GM21447 (cell line): ENCODE measurements around the gene PITPNC1.

Source experiments
- ATAC-seq: cut with Tn5 transposase; IDR thresholded peaks from one replicate; pipeline ENCODE4 v1.9.1; 2021; ENCODE audit not compliant: unreplicated experiment

Gene PITPNC1

DNA sequence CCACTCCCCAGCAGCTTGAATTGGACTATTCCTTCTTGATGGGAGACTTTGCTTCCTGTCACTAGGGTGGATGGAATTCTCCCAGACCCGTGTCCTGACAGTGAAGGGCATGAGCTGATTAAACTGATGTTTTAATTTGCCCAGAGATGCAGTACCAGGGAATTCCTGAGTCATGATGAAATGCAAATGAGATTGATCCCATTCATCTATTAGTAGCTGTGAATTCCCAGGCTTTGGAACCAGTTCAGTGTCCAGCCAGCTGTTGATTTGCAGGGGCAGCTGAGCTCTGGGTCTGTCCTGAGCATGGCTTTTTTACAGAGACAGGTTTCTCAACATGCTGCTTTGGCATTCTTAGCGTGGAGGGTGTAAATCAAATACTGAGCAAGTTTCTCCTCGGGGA lies 157.9 kb downstream of the PITPNC1 start:
- no peak for ATAC-seq

DNA sequence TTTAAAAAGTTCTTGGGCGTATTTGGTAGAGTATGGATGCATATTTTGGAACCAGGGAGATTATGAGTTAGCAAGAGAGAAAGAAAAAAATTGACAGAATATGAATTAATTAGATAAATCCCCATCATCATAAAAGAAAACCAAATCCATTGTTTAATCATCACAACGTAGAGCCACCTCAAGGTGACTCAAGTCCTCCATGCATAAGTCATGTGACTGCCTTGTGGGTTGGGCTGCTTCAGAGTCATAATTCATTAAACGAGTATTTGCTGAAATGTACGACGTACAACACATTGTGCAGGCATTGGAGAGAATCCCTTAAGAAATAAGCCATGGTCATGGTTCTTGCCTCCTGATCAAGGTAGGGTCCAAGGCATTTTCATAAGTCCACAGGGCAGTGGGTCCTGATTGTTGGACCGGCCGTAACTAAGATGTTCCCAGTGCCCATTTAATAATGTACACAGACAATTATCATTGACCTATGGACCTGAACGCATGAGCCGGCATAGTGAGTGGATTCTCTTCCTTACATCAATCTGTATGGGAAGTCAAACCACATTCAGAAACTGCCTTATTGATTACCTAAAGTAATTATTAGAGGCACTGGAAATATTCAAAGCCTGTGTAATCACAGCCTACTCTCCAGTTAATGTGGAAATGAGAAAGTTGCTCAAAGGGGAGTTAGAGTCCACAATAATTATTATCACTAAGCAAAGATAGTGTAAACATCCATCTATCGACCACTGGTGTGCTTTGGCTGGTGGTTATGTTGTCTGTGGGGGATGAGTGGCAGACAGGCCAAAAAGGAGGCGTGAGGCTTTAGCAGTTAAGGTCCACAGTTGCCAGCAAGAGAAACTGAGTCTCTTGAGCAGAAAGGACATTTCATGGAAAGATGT lies 165.4 kb downstream of the PITPNC1 start:
- no peak for ATAC-seq

DNA sequence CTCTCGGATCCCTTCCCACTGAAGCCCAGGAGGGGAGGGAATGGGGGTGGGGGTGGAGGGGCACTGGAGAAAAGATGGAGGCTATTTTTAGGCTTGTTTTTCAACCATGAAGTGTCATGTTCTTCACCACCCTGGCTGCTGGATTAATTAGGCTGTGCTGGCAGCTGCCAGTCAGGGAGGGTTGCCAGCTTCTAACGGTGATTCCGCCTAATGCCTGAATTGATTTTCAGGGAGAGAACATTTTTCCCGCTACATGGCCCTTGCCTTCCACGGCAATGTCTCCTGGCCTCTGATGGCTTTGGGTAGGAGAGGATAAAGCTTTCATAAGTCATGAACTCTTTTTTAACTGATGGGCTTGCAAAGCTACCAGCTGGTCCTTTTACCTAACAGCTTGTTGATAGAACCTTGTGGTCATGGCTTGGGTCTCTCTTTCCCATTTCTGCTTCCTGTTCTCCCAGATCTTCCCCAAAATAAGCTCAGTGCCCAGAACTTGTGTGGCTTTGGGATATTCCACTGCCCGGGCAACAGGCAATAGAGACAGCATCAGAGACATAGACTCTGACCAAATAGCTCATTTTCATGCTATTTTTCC lies 167.4 kb downstream of the PITPNC1 start:
- ATAC-seq = no peak

DNA sequence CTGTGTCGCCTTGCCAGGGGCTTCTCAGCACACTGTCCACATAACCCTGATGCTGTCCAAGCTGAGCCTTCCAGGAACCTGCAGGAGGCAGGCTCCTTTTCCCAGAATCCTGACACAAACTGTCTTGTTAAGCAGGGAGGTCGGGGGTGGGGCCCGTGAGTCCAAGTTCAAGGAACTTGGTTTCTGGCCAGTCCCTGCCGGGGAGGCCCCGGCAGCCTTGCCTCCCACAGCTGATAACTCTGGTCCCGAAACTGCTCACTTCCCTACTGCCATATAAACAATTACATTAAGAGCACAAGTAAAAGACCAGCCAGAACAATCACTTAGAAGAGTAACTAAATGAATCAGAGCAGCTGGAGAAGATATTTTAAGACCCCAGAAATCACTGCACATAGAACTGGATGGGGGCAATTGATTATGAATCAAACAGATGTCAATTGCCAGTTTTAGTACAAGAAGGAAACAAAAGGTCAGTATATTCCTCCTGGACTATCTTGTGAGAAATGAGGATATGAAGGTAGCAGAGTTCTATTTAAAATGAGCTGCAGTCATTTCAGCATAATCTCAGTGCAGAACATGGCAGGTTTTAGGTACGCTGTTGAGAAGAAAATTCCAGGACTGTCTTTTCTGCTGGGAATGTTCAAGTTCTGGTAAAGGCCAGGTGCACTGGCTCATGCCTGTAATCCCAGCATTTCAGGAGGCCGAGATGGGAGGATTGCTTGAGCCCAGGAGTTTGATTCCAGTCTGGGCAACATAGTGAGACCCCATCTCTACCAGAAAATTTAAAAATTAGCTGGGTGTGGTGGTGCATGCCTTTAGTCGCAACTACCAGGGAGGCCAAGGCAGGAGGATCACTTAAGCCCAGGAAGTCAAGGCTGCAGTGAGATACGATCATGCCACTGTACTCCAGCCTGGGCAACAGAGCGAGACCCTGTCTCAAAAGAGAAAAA lies 169.8 kb downstream of the PITPNC1 start:
- ATAC-seq = peak; percentile 97

DNA sequence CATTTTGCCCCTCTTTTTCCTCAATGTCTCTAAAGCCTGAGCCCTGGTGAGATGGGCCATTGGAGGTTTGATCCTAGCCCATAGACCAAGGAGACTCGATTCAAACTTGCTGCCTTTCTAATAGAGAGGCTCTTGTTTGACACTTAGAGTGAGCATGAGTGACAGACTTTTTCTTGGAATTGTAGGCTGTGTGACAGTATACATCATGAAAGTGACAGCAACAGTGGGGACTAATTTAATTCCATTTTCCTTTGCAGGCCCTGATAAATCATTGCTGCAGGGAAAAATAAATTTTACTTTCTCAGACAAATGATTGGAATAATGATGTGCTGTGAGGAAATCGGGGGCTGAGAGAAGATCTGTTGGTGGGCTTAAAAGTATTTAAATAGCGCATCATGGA lies 171.6 kb downstream of the PITPNC1 start:
- no peak for ATAC-seq

DNA sequence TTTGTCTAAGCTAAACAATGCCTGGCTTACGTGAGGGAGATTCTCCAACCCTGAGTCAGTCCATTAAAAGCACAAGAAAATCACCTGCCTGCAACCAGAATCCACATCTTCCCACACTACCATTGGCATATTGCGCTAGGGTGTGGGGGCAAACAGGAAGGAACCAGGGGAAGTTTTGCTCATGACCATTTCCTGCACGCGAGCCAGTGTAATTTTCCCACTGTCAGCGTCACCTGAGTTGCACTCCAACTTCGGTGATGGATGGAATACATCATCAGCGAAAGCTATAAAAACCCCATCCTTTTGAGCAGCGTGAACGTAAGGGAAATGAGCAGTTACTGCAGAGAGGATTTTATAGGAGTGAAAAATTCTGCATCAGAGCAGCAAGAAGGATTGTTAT lies 172.7 kb downstream of the PITPNC1 start:
- no peak for ATAC-seq

DNA sequence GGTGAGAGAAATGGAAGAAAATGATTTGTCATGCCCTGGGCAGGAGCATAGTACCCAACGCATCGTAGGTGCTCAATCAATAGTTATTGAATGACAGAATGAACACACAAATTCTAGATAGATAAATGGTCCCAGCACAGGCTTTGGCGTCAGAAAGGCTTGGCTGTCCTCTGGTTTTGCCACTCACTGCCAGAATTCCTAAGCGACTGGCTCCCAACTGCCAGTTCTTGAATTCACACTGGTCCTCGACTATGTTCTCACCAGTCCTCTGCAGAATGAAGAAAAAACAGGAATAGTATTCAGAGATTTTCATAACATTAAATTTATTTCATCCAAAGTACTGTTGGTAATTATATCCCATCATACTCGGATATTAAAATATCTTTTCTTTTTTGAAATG lies 177.6 kb downstream of the PITPNC1 start:
- no peak for ATAC-seq

DNA sequence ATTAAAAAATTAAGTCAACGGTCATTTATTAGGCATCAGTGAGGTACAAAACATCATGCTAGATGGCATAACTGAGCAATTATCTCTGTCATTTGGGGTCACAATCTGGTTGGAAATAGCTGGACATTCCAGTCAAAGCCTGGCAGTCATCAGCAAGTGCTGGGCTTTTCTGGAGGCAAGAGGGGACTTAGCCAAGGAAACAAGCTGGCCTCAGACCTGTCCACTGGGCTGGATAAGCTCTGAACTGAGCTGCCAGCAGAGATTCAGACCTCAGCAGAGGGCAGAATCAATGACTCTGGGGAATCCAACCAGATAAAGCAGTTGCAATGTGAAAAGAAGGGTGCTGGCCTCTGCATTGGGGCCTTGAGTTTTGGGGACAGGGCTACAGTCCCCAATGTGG lies 178.8 kb downstream of the PITPNC1 start:
- ATAC-seq = no peak

DNA sequence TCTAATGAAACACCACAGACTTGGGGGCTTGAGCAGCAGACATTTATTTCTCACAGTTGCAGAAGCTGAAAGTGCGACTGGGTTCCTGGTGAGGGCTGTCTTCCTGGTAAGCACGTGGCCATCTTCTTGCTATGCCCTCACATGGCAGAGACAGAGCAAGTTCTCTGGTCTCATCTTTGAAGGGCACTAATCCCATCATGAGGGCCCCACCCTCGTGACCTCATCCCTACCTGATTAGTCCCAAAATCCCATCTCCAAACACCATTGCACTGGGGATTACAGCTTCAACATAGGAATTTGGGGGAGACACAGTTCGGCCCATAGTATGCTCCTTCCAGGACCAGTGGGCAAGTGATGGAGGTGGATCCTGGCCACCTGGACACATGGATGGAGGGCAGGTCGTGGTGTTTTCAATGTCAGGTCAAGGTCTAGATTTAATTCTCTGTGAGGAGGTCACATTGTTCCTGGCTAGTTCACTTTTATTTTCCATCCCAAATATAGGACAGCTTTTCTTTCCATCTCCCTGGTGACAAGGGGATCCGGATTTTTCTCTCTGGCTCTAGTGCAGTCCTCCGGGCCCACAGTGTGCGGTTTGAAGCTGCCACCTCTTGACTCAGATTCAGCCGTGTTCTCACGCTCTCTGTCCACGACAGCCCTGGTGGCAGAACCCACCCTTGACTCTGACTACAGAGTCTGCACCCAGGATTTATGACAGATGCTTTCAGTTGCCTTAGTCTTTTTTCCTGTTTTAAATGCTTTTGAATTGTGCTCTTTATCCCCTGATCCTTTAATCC lies 180.2 kb downstream of the PITPNC1 start:
- ATAC-seq = no peak

DNA sequence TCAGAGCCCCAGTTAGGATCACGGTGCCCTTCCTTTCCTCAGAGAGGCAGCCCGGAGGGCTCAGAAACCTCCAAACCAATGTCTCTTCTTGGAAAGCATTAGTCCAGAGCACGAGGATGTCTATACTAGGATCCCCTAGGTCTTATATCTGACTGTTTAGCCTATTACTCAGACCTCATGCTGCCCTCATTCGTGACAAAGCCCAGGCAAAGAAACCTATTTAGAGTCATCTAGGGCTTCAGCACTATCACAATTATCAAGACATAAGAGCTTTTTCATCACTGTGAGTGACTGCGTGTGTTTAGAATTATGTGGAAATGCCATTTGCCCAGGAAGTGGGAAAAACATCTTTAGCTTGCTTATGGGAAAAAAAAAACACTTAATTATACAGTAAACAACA lies 180.8 kb downstream of the PITPNC1 start:
- no peak for ATAC-seq

DNA sequence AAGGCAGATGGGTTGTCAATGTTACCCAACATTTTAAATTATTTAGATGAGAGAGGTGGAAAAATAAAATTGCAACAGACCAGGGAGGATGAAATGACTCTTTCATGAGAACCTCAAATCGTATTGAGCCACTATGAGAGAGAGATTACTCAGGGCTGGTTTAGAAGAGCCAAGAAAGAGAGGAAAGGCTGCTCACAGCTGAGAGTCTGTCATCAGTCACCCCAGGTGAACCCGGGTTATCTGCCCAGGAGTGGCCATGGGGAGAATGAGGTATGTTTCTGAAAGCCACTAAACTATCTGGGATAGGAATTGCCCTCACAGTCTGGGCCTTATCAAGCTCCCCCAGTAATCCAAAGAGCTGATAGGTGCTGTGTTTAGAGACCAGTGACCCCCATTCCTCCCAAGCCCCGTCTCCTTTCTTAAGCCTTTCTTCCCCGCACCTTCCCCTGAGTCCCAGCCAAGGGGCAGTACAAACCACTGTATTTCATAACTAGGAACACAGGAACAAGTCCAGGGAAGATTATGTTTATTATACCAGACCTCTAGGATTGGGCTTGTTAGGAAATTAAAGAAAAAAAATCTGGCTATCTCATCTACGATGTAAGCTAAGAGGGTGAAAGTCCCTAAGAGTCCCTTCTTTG lies 181.8 kb downstream of the PITPNC1 start:
- ATAC-seq = no peak

DNA sequence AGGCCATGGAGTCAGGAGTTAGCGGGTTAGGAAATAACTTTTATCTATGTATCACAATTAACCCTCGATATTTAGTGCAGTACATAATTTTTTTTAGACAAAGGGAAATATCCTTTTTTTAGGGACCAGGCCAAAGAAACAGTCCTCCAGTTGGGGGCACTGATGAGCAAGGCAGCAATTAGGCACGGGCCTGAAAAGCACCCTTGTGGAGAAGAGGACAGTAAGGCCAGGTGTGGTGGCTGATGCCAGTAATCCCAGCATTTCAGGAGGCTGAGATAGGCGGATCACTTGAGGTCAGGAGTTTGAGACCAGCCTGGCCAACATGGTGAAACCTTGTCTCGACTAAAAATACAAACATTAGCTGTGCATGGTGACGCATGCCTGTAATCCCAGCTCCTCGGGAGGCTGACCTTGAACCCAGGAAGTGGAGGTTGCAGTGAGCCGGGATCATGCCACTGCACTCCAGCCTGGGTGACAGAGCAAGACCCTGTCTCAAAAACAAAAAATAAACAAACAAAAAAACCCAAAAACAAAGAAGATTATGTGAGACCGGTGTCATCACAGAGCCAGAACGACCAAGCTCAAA lies 182.4 kb downstream of the PITPNC1 start:
- no peak for ATAC-seq

DNA sequence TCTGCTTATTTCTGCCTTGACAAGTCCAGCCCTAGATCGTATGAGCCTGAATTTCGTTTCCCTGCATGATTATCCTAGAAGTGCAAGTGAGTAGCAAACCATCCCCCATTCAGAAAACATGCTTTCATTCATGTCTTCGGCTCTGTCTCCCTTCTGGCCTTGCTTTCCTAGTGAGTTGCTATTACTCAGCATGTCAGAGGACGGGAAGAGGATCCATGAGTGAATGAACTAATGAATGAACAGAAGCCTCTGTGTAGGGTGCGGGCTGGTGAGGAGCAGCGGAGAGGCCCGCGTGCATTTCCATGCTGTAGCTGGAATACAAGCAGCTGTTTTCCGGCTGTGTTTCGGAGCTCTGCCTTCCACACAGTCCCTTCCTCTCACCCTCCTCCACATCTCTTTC lies 184.9 kb downstream of the PITPNC1 start:
- ATAC-seq = no peak

DNA sequence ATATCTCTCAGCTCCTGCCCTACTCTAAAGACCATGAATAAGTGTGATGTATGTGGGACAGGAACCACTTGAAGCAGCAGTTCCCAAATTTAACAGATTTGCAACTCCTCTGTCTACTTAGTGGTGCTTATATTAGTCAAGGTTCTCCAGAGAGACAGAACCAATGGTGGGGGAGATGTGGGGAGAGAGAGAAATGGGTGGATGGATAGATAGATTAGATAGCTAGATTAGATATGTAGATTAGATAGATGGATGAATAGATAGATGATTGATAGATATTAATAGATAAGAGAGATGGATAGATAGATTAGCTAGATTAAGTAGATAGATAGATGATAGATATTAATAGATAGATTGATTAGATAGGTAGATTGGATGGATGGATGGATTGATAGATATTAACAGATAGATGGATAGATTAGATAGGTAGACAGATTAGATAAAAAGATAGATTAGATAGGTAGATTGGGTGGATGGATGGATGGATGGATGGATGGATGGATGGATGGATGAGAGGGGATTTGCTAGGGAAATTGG lies 186.7 kb downstream of the PITPNC1 start:
- no peak for ATAC-seq

DNA sequence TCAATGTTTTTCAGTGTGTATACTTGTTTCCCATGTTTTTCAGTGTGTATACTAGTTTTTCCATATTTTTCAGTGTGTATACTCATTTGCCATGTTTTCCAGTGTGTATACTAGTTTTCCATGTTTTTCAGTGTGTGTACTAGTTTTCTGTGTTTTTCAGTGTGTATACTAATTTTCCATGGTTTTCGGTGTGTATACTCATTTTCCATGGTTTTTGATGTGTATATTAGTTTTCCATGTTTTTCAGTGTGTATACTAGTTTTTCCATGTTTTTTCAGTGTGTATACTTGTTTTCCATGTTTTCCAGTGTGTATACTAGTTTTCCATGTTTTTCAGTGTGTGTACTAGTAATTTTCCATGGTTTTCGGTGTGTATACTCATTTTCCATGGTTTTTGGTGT lies 188.0 kb downstream of the PITPNC1 start:
- ATAC-seq = no peak

DNA sequence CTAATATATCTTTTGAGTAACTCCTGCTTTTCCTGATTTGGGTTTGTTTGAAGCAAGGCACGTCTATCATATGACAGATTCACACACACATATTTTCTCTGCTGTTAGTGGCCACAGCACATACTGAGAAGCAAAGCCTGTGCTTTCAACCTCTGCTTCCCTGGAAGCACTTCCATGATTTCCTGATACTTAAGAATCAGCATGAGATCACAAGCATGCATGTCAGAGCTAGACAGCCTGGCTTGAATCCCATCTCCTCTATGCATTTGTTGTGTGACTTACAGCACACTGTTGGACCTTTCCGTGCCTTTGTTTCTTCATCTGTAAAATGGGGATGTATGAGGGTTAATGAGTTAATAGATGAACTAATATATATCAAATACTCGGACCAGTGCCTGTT lies 189.6 kb downstream of the PITPNC1 start:
- ATAC-seq = no peak

DNA sequence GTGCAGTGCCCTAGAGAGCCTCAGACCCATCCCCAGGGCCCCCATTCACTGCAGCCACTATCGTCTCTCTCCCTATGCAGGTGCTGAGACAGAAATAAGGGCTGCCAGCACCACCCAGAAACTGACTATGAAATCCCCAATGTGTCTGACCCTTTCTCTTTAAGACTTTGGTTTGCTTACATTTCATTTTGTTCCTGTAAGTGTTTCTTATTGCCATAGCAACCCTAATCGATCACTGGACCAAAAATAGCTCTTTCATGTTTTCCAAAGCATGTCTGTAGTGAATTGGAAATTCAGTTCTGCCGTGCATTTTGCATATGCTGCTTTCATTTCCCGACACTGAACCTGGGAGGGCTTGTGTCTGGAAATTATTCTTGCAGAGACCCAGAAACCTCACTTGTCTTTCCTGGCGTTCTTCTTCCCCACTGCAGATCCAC lies 192.0 kb downstream of the PITPNC1 start:
- no peak for ATAC-seq

DNA sequence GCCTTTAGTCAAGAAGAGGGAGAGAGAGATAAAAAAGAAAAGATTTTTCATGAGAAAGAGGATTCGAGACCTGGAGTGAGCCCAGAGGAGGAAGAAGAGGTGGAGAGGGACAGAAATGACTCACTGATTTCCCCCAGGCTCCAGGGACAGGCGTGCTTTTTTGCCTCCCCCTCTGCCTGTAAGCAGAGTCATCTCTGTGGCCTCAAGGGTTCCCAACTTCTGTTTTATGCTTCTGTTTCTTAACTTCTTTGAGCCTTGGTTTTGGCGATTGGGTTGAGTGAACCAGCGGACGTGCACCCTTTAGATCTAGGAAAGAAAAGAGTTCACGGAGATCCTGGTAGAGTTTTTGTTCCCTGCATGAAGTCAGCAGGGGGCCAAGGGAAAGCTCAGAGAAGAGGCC lies 192.8 kb downstream of the PITPNC1 start:
- ATAC-seq = no peak

DNA sequence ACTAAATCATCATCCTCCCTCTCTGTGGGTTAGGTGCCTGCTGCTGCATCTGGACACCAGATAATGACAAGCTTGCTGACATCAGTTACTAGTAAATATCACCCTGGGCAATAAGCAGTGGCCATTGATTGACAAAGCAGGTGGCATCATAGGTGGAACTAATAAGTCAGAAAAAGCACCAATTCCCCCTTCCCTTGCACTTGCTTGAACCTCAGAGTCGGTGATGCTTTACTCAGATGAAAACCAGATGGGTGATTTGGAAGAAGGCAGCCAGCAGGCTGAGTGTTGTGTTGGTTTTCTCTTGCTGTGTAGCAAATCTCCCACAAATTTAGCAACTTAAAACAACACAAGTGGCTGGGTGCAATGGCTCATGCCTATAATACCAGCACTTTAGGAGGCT lies 193.7 kb downstream of the PITPNC1 start:
- no peak for ATAC-seq

DNA sequence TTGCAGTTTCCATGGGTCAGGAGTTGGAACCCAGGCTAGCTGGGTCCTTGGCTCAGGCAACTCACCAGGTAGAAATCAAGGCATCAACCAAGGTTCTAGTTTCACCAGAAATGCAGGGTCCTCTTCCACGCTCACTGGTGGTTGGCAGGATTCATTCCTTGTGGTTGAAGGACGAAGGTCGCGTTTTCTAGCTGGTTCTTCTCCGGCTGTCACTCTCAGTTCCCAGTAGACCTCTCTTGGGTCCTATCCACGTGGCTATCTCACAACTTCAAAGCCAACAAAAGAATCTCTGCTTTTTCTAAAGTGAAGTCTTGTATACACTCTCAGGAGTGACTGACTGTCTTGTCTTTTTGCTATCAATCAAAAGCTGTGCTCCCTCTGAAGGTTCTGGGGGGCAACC lies 194.4 kb downstream of the PITPNC1 start:
- no peak for ATAC-seq
